B cell (primary cell): ENCODE data around the gene PIGW. TPM values are rescaled to one million over a fixed set of nuclear protein-coding genes. Genes with fewer than 3 reads are reported as not detected.

Experiments used
- ATAC-seq: fragments of 200-7000 bp; cut with Tn5 transposase; one replicate; pipeline ENCODE4 v1.10.0; 2021; ENCODE audit warnings: low read depth, mild to moderate bottlenecking, moderate number of reproducible peaks, moderate library complexity
- CTCF ChIA-PET: fragments of 350-600 bp; sonication (Branson Sonifier 250); formaldehyde crosslinking; loops from one replicate; lab custom pipeline; 2021; ENCODE audit warnings: antibody characterized with exemption, inconsistent platforms; lab: Charles Lee
- POLR2A ChIA-PET: fragments of 350-600 bp; sonication (Branson Sonifier 250); formaldehyde crosslinking; loops from one replicate; lab custom pipeline; 2021; ENCODE audit warnings: antibody characterized with exemption; lab: Charles Lee
- DNase-seq: peaks from one replicate; pipeline ENCODE4 v3.0.0; 2013
- H2AFZ ChIP-seq: 2 replicates; pipeline ENCODE4 v1.6.1; 2012; ENCODE audit warnings: mild to moderate bottlenecking, low read depth, low read length; ENCODE audit not compliant: insufficient read depth, poor library complexity, severe bottlenecking
- H3K27ac ChIP-seq, 2 donors: 1 replicate in 1 of 2; 2 replicates in 1 of 2; pipeline ENCODE4 v1.5.1; 2012 to 2013; ENCODE audit warnings: low read length in 2 of 2, mild to moderate bottlenecking in 2 of 2, moderate library complexity in 1 of 2
- H3K27me3 ChIP-seq, 4 experiments: fragments of 200-600 bp in 1 of 4; sonication (generic) in 1 of 4; replicated peaks in 1 of 4; 1 replicate in 2 of 4; 2 replicates in 2 of 4; pipeline versions ENCODE4 v1.6.1 to v1.7.0; 2013 to 2016; ENCODE audit warnings: low read length in 3 of 4, mild to moderate bottlenecking in 2 of 4, mixed read lengths in 1 of 4, moderate library complexity in 1 of 4; ENCODE audit not compliant: insufficient read depth in 4 of 4, control insufficient read depth in 3 of 4; ENCODE audit errors: control extremely low read depth in 1 of 4
- H3K36me3 ChIP-seq, 2 experiments: replicated peaks in 1 of 2; 1 replicate in 1 of 2; 2 replicates in 1 of 2; pipeline versions ENCODE4 v1.6.1 to v1.7.1; 2013; ENCODE audit warnings: low read length in 1 of 2; ENCODE audit not compliant: insufficient read depth in 2 of 2, control insufficient read depth in 1 of 2; ENCODE audit errors: control extremely low read depth in 1 of 2, extremely low read depth in 1 of 2
- H3K4me1 ChIP-seq, 2 donors: fragments of 200-600 bp in 1 of 2; sonication (generic) in 1 of 2; 1 replicate in 1 of 2; 2 replicates in 1 of 2; pipeline versions ENCODE4 v1.5.1 to v1.6.1; 2013 to 2017; ENCODE audit warnings: low read length in 2 of 2; ENCODE audit not compliant: control insufficient read depth in 2 of 2, insufficient read depth in 2 of 2
- H3K4me2 ChIP-seq: replicated peaks from 2 replicates; pipeline ENCODE3; 2012; ENCODE audit warnings: mild to moderate bottlenecking, low read depth, low read length; ENCODE audit not compliant: poor library complexity, severe bottlenecking
- H3K4me3 ChIP-seq, 5 experiments: fragments of 200-600 bp in 1 of 5; sonication (generic) in 1 of 5; 1 replicate in 3 of 5; 2 replicates in 2 of 5; pipeline versions ENCODE4 v1.5.1 to v1.7.0; 2011 to 2016; ENCODE audit warnings: low read length in 4 of 5, mild to moderate bottlenecking in 4 of 5, low read depth in 2 of 5, control low read depth in 1 of 5, moderate library complexity in 1 of 5; ENCODE audit not compliant: insufficient read depth in 1 of 5; ENCODE audit errors: control extremely low read depth in 1 of 5, extremely low read depth in 1 of 5
- H3K79me2 ChIP-seq: fragments of 200-600 bp; sonication (generic); one replicate; pipeline ENCODE4 v1.6.0; 2016; ENCODE audit warnings: low read length; ENCODE audit not compliant: control insufficient read depth, insufficient read depth
- H3K9ac ChIP-seq: fragments of 200-600 bp; sonication (generic); 2 replicates; pipeline ENCODE4 v1.6.1; 2017; ENCODE audit warnings: mild to moderate bottlenecking, low read length, moderate library complexity
- H3K9me3 ChIP-seq, 3 donors: one replicate each; pipeline versions ENCODE4 v1.6.1 to v1.7.1; 2013; ENCODE audit warnings: low read length in 2 of 3; ENCODE audit not compliant: control insufficient read depth in 2 of 3, insufficient read depth in 1 of 3; ENCODE audit errors: control extremely low read depth in 1 of 3
- H4K20me1 ChIP-seq: 2 replicates; pipeline ENCODE4 v1.6.0; 2012; ENCODE audit warnings: mild to moderate bottlenecking, low read length; ENCODE audit not compliant: insufficient read depth, control insufficient read depth, poor library complexity, severe bottlenecking
- H3K27ac Mint-ChIP-seq: one replicate; pipeline ENCODE4 v1.8.0; 2021; ENCODE audit warnings: mixed read lengths
- H3K27me3 Mint-ChIP-seq: one replicate; pipeline ENCODE4 v1.8.0; 2021; ENCODE audit warnings: mixed read lengths
- H3K4me1 Mint-ChIP-seq: one replicate; pipeline ENCODE4 v1.8.0; 2021; ENCODE audit warnings: mixed read lengths
- H3K4me3 Mint-ChIP-seq: one replicate; pipeline ENCODE4 v1.8.0; 2021; ENCODE audit warnings: mixed read lengths
- H3K9me3 Mint-ChIP-seq: one replicate; pipeline ENCODE4 v1.8.0; 2022; ENCODE audit warnings: mixed read lengths; ENCODE audit not compliant: insufficient read depth
- EZH2 ChIP-seq: IDR thresholded peaks from 2 replicates; pipeline ENCODE4 v1.6.1; 2012; ENCODE audit warnings: borderline replicate concordance, low read depth, mild to moderate bottlenecking, moderate library complexity, low read length; ENCODE audit not compliant: insufficient read depth, poor library complexity, severe bottlenecking
- WGBS: methylation state at CpG from one replicate; pipeline ENCODE4 v1.1.5; 2013; ENCODE audit warnings: missing lambda C conversion rate; ENCODE audit not compliant: insufficient coverage; 5-methylcytosine and 5-hydroxymethylcytosine counted together
- intact Hi-C: fragments of 100-400 bp; cut with micrococcal nuclease; formaldehyde crosslinking; loops from one replicate; pipeline ENCODE4 v1.10.0; 2022
- polyA plus RNA-seq: library from polyadenylated mRNA; depleted of rRNA; stranded (reverse); fragments of >200 nt; gene quantifications from 2 replicates; pipeline ENCODE4 v1.2.3, GENCODE V29; 2012
- total RNA-seq, 2 donors: library from RNA; stranded (reverse); fragments of 120-200 nt in 1 of 2; gene quantifications; 1 replicate in 1 of 2; 2 replicates in 1 of 2; pipeline versions ENCODE4 v1.2.3 to v1.2.4, GENCODE V29; 2013 to 2022
- TF ChIP-seq, protein P1 (sequence below): fragments of 200-600 bp; IDR thresholded peaks from one replicate; pipeline ENCODE4 v1.8.0; 2022; ENCODE audit warnings: antibody characterized with exemption, mild to moderate bottlenecking

PIGW gene
- total and polyA plus RNA-seq, 2 donors (not counting 1 experiment from before 2014, with no cell fraction given): 4.4 to 5.9 TPM

DNA sequence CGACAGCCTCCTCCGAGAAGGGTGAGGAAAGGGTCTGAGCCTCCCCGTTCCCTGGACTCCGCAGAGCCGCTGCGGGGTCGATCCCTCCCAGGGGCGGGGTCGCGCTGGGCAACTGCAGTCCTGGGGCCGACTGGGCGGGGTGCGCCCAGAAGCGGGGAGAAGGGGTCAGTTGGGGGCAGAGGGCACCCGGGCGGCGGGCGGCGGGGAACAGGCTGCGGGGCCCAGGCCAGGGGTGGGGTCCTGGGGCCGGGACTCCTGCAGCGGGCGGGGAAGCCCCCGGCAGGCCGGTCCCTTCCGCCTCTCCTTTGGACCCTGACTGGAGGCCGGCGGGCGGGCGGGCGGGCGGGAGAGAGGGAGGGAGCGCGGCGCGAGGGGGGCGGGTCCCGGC lies 10.3 kb downstream of the PIGW start:
- intact Hi-C loops: loop anchor here (1.0 to 10.0 kb wide), 7 partner anchors 46 to 1200 kb away; partner anchors contain the start of genes AATF, DHRS11, MRM1 and ZNHIT3
- Histone ChIP-seq H3K4me1 (peaks cover 36 to 45% of the 10 kb centered on the region in 2 donors), H3K4me2 (peak overlapping the region; percentile 93), H3K79me2 (peaks cover 78% of the 10 kb centered on the region), H3K9me3 (no peaks in the 10 kb centered on the region), H3K36me3 (peaks cover 0 to 6% of the 10 kb centered on the region in 2 experiments), H3K27me3 (no peaks in the 10 kb centered on the region), H3K4me3 (peak overlapping the region; percentile 36 to 94 (median 91)), H3K9ac (peak overlapping the region; percentile 100), H4K20me1 (peaks cover 47% of the 10 kb centered on the region), H3K27ac (peak overlapping the region; percentile 96 to 100), H2AFZ (peak overlapping the region; percentile 89)
- Mint-ChIP-seq H3K4me3 (peak overlapping the region; percentile 96), H3K27me3 (no peaks in the 10 kb centered on the region), H3K4me1 (peaks cover 41% of the 10 kb centered on the region), H3K9me3 (no peaks in the 10 kb centered on the region), H3K27ac (peak overlapping the region; percentile 98)
- ChIA-PET POLR2A (interaction anchor here (0.6 to 3.5 kb wide), 8 partner anchors 10 to 59 kb away, joined by 3 to 57 read pairs (median 4); partner anchors contain the start of genes MRM1, MYO19, PIGW and ZNHIT3), CTCF (interaction anchor here (0.9 to 5.0 kb wide), 5 partner anchors 8 to 56 kb away, joined by 3 to 34 read pairs (median 5); partner anchors contain the start of genes MRM1, MYO19 and PIGW)
- DNase-seq (no peak), ATAC-seq (no peak)
- under 1% methylated on average over 20 of the region's 38 CpGs for WGBS
- TF ChIP-seq, protein P1, sequence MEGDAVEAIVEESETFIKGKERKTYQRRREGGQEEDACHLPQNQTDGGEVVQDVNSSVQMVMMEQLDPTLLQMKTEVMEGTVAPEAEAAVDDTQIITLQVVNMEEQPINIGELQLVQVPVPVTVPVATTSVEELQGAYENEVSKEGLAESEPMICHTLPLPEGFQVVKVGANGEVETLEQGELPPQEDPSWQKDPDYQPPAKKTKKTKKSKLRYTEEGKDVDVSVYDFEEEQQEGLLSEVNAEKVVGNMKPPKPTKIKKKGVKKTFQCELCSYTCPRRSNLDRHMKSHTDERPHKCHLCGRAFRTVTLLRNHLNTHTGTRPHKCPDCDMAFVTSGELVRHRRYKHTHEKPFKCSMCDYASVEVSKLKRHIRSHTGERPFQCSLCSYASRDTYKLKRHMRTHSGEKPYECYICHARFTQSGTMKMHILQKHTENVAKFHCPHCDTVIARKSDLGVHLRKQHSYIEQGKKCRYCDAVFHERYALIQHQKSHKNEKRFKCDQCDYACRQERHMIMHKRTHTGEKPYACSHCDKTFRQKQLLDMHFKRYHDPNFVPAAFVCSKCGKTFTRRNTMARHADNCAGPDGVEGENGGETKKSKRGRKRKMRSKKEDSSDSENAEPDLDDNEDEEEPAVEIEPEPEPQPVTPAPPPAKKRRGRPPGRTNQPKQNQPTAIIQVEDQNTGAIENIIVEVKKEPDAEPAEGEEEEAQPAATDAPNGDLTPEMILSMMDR: no peak
- no peak for TF ChIP-seq EZH2
